ENCODE results near the gene GPR108.
"Not testable (repeated sequence)": the region's sequence is repeated elsewhere in the genome, so short reads cannot be mapped to it uniquely, and the experiment has no call there.

Gene GPR108

GRCh38 chr19:6711605-6712004 lies 25.8 kb downstream of the GPR108 start:
- no peaks in the 10 kb centered on the region for H3K9me3 ChIP-seq (ENCODE audit: severe bottlenecking)
- H3K4me3 ChIP-seq (ENCODE audit: severe bottlenecking): no peak overlapping the region
- no peak for ATAC-seq (ENCODE audit: low read depth)
- H3K27me3 ChIP-seq (ENCODE audit: insufficient read depth, poor library complexity, severe bottlenecking): no peaks in the 10 kb centered on the region
- H3K4me1 ChIP-seq (ENCODE audit: insufficient read depth, poor library complexity, severe bottlenecking): no peaks in the 10 kb centered on the region
- no peak overlapping the region for H3K27ac ChIP-seq (ENCODE audit: poor library complexity, severe bottlenecking)
- no peak for TF ChIP-seq CTCF (IDR thresholded peaks at IDR 0.05; ENCODE audit: poor library complexity, severe bottlenecking)
- DNase-seq (ENCODE audit: low spot score): no peak
- no peaks in the 10 kb centered on the region for H3K36me3 ChIP-seq (ENCODE audit: low read depth)

- Histone ChIP-seq H3K36me3 (ENCODE audit: low read depth) (no peaks in the 10 kb centered on the region), H3K27me3 (ENCODE audit: insufficient read depth, poor library complexity, severe bottlenecking) (no peaks in the 10 kb centered on the region), H3K27ac (ENCODE audit: poor library complexity, severe bottlenecking) (no peak overlapping the region), H3K4me3 (ENCODE audit: severe bottlenecking) (no peak overlapping the region), H3K4me1 (ENCODE audit: insufficient read depth, poor library complexity, severe bottlenecking) (no peaks in the 10 kb centered on the region), H3K9me3 (ENCODE audit: severe bottlenecking) (no peaks in the 10 kb centered on the region)
- no peak for TF ChIP-seq CTCF (IDR thresholded peaks at IDR 0.05; ENCODE audit: poor library complexity, severe bottlenecking)
- DNase-seq (ENCODE audit: low spot score) (no peak), ATAC-seq (ENCODE audit: low read depth) (no peak)
Measured at GRCh38 chr19:6711078-6711361, 26.4 kb downstream of the GPR108 start.

DNA sequence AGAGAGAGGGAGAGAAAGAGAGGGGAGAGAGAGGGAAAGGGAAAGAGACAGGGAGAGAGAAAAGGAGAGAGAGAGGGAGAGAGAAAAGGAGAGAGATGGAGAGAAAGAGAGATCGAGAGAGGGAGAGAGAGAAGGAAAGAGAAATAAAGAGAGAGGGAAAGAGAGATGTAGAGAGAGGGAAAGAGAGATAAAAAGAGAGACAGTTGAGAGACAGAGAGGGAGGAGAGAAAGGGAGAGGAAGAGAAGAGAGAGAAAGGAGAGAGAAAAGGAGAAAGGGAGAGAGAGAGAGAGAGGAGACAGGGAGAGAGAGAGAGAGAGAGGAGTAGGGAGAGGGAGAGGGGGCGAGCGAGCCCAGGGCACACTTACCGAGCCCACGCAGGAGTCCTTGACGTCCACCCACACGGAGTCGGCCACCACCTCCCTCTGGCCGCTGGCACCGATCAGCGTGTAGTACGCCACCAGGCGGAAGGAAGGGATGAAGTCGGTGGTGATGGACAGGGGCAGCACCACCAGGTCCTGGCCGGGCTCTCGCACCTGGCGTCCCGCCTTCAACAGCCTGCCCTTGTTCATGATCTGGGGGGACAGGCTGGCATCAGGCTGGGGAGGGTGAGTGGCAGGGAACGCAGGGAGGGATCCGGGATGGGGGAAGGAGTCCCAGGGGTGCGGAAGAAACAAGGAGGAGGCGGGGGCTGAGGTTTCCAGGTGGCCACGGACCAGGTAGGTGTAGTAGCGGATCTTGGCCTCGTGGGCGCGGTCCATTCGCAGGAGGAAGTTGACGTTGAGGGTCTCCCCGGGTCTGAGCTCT lies 26.9 kb downstream of the GPR108 start:
- Histone ChIP-seq H3K27ac (ENCODE audit: poor library complexity, severe bottlenecking) (no peak overlapping the region), H3K36me3 (ENCODE audit: low read depth) (no peaks in the 10 kb centered on the region), H3K4me1 (ENCODE audit: insufficient read depth, poor library complexity, severe bottlenecking) (no peaks in the 10 kb centered on the region), H3K27me3 (ENCODE audit: insufficient read depth, poor library complexity, severe bottlenecking) (no peaks in the 10 kb centered on the region), H3K4me3 (ENCODE audit: severe bottlenecking) (no peak overlapping the region), H3K9me3 (ENCODE audit: severe bottlenecking) (no peaks in the 10 kb centered on the region)
- TF ChIP-seq CTCF (IDR thresholded peaks at IDR 0.05; ENCODE audit: poor library complexity, severe bottlenecking): no peak
- ATAC-seq (ENCODE audit: low read depth) (no peak), DNase-seq (ENCODE audit: low spot score) (no peak)

- Histone ChIP-seq H3K4me1 (ENCODE audit: insufficient read depth, poor library complexity, severe bottlenecking) (no peaks in the 10 kb centered on the region), H3K36me3 (ENCODE audit: low read depth) (no peaks in the 10 kb centered on the region), H3K27me3 (ENCODE audit: insufficient read depth, poor library complexity, severe bottlenecking) (no peaks in the 10 kb centered on the region), H3K9me3 (ENCODE audit: severe bottlenecking) (no peaks in the 10 kb centered on the region), H3K4me3 (ENCODE audit: severe bottlenecking) (no peak overlapping the region), H3K27ac (ENCODE audit: poor library complexity, severe bottlenecking) (no peak overlapping the region)
- TF ChIP-seq CTCF (IDR thresholded peaks at IDR 0.05; ENCODE audit: poor library complexity, severe bottlenecking): no peak
- no peak for DNase-seq (ENCODE audit: low spot score)
- ATAC-seq (ENCODE audit: low read depth): no peak
Measured at GRCh38 chr19:6709549-6709948, 27.8 kb downstream of the GPR108 start.

DNA sequence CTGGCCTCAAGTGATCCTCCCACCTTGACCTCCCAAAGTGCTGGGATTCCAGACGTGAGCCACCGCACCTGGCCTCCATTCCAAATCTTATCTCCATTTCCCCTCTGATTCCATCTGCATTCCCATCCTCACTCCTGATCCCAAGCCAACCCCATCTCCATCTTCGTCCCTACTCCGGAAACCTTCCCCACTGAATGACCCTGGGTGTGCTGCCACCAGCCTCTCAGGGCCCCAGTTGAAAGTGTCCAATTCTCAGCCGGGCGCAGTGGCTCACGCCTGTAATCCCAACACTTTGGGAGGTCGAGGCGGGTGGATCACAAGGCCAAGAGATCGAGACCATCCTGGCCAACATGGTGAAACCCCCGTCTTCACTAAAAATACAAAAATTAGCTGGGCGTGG lies 28.5 kb downstream of the GPR108 start:
- ATAC-seq (ENCODE audit: low read depth); H3K4me3 ChIP-seq (ENCODE audit: severe bottlenecking); H3K27me3 ChIP-seq (ENCODE audit: insufficient read depth, poor library complexity, severe bottlenecking); DNase-seq (ENCODE audit: low spot score); H3K9me3 ChIP-seq (ENCODE audit: severe bottlenecking); H3K36me3 ChIP-seq (ENCODE audit: low read depth); H3K27ac ChIP-seq (ENCODE audit: poor library complexity, severe bottlenecking); H3K4me1 ChIP-seq (ENCODE audit: insufficient read depth, poor library complexity, severe bottlenecking): not testable (repeated sequence)
